HepG2 (cell line): ENCODE measurements around the gene PGAP1. TPM values are rescaled to one million over a fixed set of nuclear protein-coding genes. Genes with fewer than 3 reads are reported as not detected.
A peak's percentile ranks its signal among the peaks of the same experiment; 100 is the strongest.

Experiments
- ATAD3A ChIP-seq: sonication (generic); formaldehyde crosslinking; IDR thresholded peaks from 2 replicates; pipeline ENCODE4 v1.4.0; 2020; ENCODE audit warnings: missing genetic modification reagents
- ATM ChIP-seq: fragments of 450-650 bp; IDR thresholded peaks from 2 replicates; pipeline ENCODE4 v1.7.1; 2017; ENCODE audit warnings: mild to moderate bottlenecking, borderline replicate concordance
- ERF ChIP-seq: IDR thresholded peaks from 2 replicates; pipeline ENCODE4 v1.6.1; 2018; ENCODE audit warnings: missing biosample characterization, missing genetic modification reagents
- KLF16 ChIP-seq, 2 experiments: sonication (generic) in 1 of 2; formaldehyde crosslinking in 1 of 2; IDR thresholded peaks; 2 replicates each; pipeline versions ENCODE4 v1.6.1 to v1.8.0; 2016 to 2023; ENCODE audit warnings: missing genetic modification reagents in 2 of 2, missing compliant biosample characterization in 1 of 2
- NR3C1 ChIP-seq: sonication (generic); formaldehyde crosslinking; IDR thresholded peaks from 2 replicates; pipeline ENCODE4 v1.4.0; 2020; ENCODE audit warnings: missing genetic modification reagents
- PCBP2 ChIP-seq: fragments of 200-400 bp; formaldehyde crosslinking; optimal IDR thresholded peaks from 2 replicates; pipeline ENCODE3; 2018; ENCODE audit warnings: low read length, low read depth; ENCODE audit not compliant: poor library complexity, severe bottlenecking
- REXO4 ChIP-seq: sonication (generic); formaldehyde crosslinking; IDR thresholded peaks from 2 replicates; pipeline ENCODE4 v1.8.0; 2022; ENCODE audit warnings: missing genetic modification reagents, mild to moderate bottlenecking, borderline replicate concordance
- RNF2 ChIP-seq: fragments of 450-650 bp; conservative IDR thresholded peaks from 2 replicates; pipeline ENCODE4 v1.6.1; 2016; ENCODE audit warnings: low read depth
- SIN3A ChIP-seq: IDR thresholded peaks from 2 replicates; pipeline ENCODE4 v1.6.1; 2011; ENCODE audit warnings: low read depth, mild to moderate bottlenecking, control low read depth, low read length, borderline replicate concordance
- ZFP1 ChIP-seq: IDR thresholded peaks from 2 replicates; pipeline ENCODE4 v1.6.1; 2016
- ZMYM2 ChIP-seq: sonication (generic); formaldehyde crosslinking; IDR thresholded peaks from 2 replicates; pipeline ENCODE4 v1.8.0; 2022; ENCODE audit warnings: mild to moderate bottlenecking, missing genetic modification reagents
- ZNF564 ChIP-seq: sonication (generic); formaldehyde crosslinking; IDR thresholded peaks from 2 replicates; pipeline ENCODE4 v1.8.1; 2023; ENCODE audit warnings: mild to moderate bottlenecking, missing genetic modification reagents
- polyA plus RNA-seq, 8 experiments: library from polyadenylated mRNA; depleted of rRNA in 3 of 8; stranded (reverse) in 7 of 8; unstranded in 1 of 8; fragments of >200 nt; fragmentation: Illumina TruSeq in 4 of 8; extraction: Trizol in 4 of 8; gene quantifications; 2 replicates each; pipeline versions ENCODE4 v1.2.1 to v1.2.3, GENCODE V29; 2011 to 2016; ENCODE audit warnings: low read depth in 4 of 8, missing spikeins in 1 of 8, mixed read lengths in 1 of 8; ENCODE audit not compliant: insufficient read depth in 1 of 8
- total RNA-seq, 5 experiments: library from RNA; depleted of rRNA; stranded (reverse); fragments of >200 nt; fragmentation: Illumina TruSeq; extraction: Trizol; gene quantifications; 2 replicates each; pipeline ENCODE4 v1.2.3, GENCODE V29; 2016; ENCODE audit warnings: low read depth in 1 of 5
- TF ChIP-seq, protein P1 (sequence below): sonication (generic); formaldehyde crosslinking; IDR thresholded peaks from 2 replicates; pipeline ENCODE4 v1.5.1; 2020; ENCODE audit warnings: missing genetic modification reagents, mild to moderate bottlenecking, borderline replicate concordance
- TF ChIP-seq, protein P2 (sequence below): sonication (generic); formaldehyde crosslinking; IDR thresholded peaks from 2 replicates; pipeline ENCODE4 v1.5.0; 2020; ENCODE audit warnings: mild to moderate bottlenecking, missing genetic modification reagents, borderline replicate concordance

The PGAP1 gene
- total and polyA plus RNA-seq, 2 of the 13 experiments (the other 11 are each of a cell fraction or from before 2014, with no cell fraction given): 4.1 to 6.4 TPM

- TF ChIP-seq ERF (CRISPR knock-in tag) (no peak), RNF2 (no peak), ZMYM2 (CRISPR knock-in tag) (0 out of 2 replicates have a peak, but pooled peaks have one; percentile 53), ATM (no peak), PCBP2 (no peak), ZNF564 (CRISPR knock-in tag) (0 out of 2 replicates have a peak, but pooled peaks have one; percentile 33), ZFP1 (no peak), NR3C1 (no peak), REXO4 (CRISPR knock-in tag) (no peak), SIN3A (no peak; the same call in 1 of the 2 replicates), ATAD3A (CRISPR knock-in tag) (no peak), KLF16 (CRISPR knock-in tag; IDR thresholded peaks at IDR 0.05) (no peak)
- TF ChIP-seq, protein P1, sequence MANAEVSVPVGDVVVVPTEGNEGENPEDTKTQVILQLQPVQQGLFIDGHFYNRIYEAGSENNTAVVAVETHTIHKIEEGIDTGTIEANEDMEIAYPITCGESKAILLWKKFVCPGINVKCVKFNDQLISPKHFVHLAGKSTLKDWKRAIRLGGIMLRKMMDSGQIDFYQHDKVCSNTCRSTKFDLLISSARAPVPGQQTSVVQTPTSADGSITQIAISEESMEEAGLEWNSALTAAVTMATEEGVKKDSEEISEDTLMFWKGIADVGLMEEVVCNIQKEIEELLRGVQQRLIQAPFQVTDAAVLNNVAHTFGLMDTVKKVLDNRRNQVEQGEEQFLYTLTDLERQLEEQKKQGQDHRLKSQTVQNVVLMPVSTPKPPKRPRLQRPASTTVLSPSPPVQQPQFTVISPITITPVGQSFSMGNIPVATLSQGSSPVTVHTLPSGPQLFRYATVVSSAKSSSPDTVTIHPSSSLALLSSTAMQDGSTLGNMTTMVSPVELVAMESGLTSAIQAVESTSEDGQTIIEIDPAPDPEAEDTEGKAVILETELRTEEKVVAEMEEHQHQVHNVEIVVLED (CRISPR knock-in tag): no peak
- TF ChIP-seq, protein P2, sequence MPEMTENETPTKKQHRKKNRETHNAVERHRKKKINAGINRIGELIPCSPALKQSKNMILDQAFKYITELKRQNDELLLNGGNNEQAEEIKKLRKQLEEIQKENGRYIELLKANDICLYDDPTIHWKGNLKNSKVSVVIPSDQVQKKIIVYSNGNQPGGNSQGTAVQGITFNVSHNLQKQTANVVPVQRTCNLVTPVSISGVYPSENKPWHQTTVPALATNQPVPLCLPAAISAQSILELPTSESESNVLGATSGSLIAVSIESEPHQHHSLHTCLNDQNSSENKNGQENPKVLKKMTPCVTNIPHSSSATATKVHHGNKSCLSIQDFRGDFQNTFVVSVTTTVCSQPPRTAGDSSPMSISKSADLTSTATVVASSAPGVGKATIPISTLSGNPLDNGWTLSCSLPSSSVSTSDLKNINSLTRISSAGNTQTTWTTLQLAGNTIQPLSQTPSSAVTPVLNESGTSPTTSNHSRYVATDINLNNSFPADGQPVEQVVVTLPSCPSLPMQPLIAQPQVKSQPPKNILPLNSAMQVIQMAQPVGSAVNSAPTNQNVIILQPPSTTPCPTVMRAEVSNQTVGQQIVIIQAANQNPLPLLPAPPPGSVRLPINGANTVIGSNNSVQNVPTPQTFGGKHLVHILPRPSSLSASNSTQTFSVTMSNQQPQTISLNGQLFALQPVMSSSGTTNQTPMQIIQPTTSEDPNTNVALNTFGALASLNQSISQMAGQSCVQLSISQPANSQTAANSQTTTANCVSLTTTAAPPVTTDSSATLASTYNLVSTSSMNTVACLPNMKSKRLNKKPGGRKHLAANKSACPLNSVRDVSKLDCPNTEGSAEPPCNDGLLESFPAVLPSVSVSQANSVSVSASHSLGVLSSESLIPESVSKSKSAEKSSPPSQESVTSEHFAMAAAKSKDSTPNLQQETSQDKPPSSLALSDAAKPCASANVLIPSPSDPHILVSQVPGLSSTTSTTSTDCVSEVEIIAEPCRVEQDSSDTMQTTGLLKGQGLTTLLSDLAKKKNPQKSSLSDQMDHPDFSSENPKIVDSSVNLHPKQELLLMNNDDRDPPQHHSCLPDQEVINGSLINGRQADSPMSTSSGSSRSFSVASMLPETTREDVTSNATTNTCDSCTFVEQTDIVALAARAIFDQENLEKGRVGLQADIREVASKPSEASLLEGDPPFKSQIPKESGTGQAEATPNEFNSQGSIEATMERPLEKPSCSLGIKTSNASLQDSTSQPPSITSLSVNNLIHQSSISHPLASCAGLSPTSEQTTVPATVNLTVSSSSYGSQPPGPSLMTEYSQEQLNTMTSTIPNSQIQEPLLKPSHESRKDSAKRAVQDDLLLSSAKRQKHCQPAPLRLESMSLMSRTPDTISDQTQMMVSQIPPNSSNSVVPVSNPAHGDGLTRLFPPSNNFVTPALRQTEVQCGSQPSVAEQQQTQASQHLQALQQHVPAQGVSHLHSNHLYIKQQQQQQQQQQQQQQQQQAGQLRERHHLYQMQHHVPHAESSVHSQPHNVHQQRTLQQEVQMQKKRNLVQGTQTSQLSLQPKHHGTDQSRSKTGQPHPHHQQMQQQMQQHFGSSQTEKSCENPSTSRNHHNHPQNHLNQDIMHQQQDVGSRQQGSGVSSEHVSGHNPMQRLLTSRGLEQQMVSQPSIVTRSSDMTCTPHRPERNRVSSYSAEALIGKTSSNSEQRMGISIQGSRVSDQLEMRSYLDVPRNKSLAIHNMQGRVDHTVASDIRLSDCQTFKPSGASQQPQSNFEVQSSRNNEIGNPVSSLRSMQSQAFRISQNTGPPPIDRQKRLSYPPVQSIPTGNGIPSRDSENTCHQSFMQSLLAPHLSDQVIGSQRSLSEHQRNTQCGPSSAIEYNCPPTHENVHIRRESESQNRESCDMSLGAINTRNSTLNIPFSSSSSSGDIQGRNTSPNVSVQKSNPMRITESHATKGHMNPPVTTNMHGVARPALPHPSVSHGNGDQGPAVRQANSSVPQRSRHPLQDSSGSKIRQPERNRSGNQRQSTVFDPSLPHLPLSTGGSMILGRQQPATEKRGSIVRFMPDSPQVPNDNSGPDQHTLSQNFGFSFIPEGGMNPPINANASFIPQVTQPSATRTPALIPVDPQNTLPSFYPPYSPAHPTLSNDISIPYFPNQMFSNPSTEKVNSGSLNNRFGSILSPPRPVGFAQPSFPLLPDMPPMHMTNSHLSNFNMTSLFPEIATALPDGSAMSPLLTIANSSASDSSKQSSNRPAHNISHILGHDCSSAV (CRISPR knock-in tag): no peak
Observed at GRCh38 chr2:196925768-196926561, 542 bp downstream of the PGAP1 start (continued).
